WTC11 (cell line): ENCODE results near the gene HBM. TPM values are rescaled to one million over a fixed set of nuclear protein-coding genes. Genes with fewer than 3 reads are reported as not detected.
"Not testable (repeated sequence)": the region's sequence is repeated elsewhere in the genome, so short reads cannot be mapped to it uniquely, and the experiment has no call there.

Source experiments
- ATAC-seq: fragments of 200-7000 bp; cut with Tn5 transposase; 2 replicates; pipeline ENCODE4 v1.10.0; 2021; ENCODE audit warnings: mild to moderate bottlenecking, moderate library complexity
- CTCF ChIA-PET: fragments of 300-600 bp; sonication (Branson Sonifier 250); formaldehyde crosslinking; loops from one replicate; lab custom pipeline; 2021; ENCODE audit warnings: antibody characterized with exemption; lab: Charles Lee
- POLR2A ChIA-PET: fragments of 350-600 bp; sonication (Branson Sonifier 250); formaldehyde crosslinking; loops from one replicate; lab custom pipeline; 2021; ENCODE audit warnings: antibody characterized with exemption; lab: Charles Lee
- DNase-seq: peaks from one replicate; pipeline ENCODE4 v3.0.0; 2021; ENCODE audit warnings: low spot score
- H3K27ac Mint-ChIP-seq: 2 replicates; pipeline ENCODE4 v1.8.0; 2021; ENCODE audit warnings: mixed read lengths
- H3K27me3 Mint-ChIP-seq: 2 replicates; pipeline ENCODE4 v1.8.0; 2021; ENCODE audit warnings: low read depth, mild to moderate bottlenecking, moderate library complexity, mixed read lengths
- H3K36me3 Mint-ChIP-seq: 2 replicates; pipeline ENCODE4 v1.8.0; 2021; ENCODE audit warnings: mixed read lengths
- H3K4me1 Mint-ChIP-seq: 2 replicates; pipeline ENCODE4 v1.8.0; 2022; ENCODE audit warnings: mixed read lengths
- H3K4me3 Mint-ChIP-seq: 2 replicates; pipeline ENCODE4 v1.8.0; 2021; ENCODE audit warnings: mild to moderate bottlenecking, moderate library complexity, mixed read lengths
- H3K9me3 Mint-ChIP-seq: 2 replicates; pipeline ENCODE4 v1.8.0; 2021; ENCODE audit warnings: mixed read lengths
- EMX1 ChIP-seq: fragments of 250-450 bp; sonication (Bioruptor Pico); IDR thresholded peaks from 2 replicates; pipeline ENCODE4 v1.8.0; 2021; ENCODE audit warnings: mild to moderate bottlenecking
- FOXJ3 ChIP-seq: sonication (generic); formaldehyde crosslinking; IDR thresholded peaks from 2 replicates; pipeline ENCODE4 v1.9.0; 2021; ENCODE audit warnings: missing genetic modification reagents, mild to moderate bottlenecking, borderline replicate concordance
- FOXK1 ChIP-seq: sonication (generic); formaldehyde crosslinking; IDR thresholded peaks from 2 replicates; pipeline ENCODE4 v1.8.0; 2022; ENCODE audit warnings: mild to moderate bottlenecking, moderate library complexity, missing genetic modification reagents
- IRF2 ChIP-seq: sonication (generic); formaldehyde crosslinking; IDR thresholded peaks from 2 replicates; pipeline ENCODE4 v1.8.0; 2022; ENCODE audit warnings: low read depth, missing genetic modification reagents, borderline replicate concordance
- JUN ChIP-seq: sonication (generic); formaldehyde crosslinking; IDR thresholded peaks from 2 replicates; pipeline ENCODE4 v1.8.0; 2023; ENCODE audit warnings: mild to moderate bottlenecking, missing genetic modification reagents
- ZNF121 ChIP-seq: sonication (generic); formaldehyde crosslinking; IDR thresholded peaks from 2 replicates; pipeline ENCODE4 v1.8.0; 2023; ENCODE audit warnings: missing genetic modification reagents
- total RNA-seq: library from RNA; stranded (reverse); gene quantifications from 3 replicates; pipeline ENCODE4 v1.2.3, GENCODE V29; 2021
- TF ChIP-seq, protein P1 (sequence below): sonication (generic); formaldehyde crosslinking; IDR thresholded peaks from 2 replicates; pipeline ENCODE4 v1.8.1; 2023; ENCODE audit warnings: mild to moderate bottlenecking, missing genetic modification reagents, moderate library complexity
- TF ChIP-seq, protein P2 (sequence below): sonication (generic); formaldehyde crosslinking; IDR thresholded peaks from 2 replicates; pipeline ENCODE4 v1.8.1; 2023; ENCODE audit warnings: mild to moderate bottlenecking, missing genetic modification reagents, moderate library complexity
- TF ChIP-seq, protein P3 (sequence below): fragments of 250-450 bp; sonication (Bioruptor Pico); IDR thresholded peaks from 2 replicates; pipeline ENCODE4 v1.9.0; 2021; ENCODE audit warnings: mild to moderate bottlenecking, borderline replicate concordance
- TF ChIP-seq, protein P4 (sequence below): sonication (generic); formaldehyde crosslinking; IDR thresholded peaks from 2 replicates; pipeline ENCODE4 v1.8.0; 2023; ENCODE audit warnings: missing genetic modification reagents
- TF ChIP-seq, protein P5 (sequence below): fragments of 250-450 bp; sonication (Bioruptor Pico); IDR thresholded peaks from 2 replicates; pipeline ENCODE4 v2.1.2; 2022; ENCODE audit warnings: mild to moderate bottlenecking, moderate library complexity
- TF ChIP-seq, protein P6 (sequence below): sonication (generic); formaldehyde crosslinking; IDR thresholded peaks from 2 replicates; pipeline ENCODE4 v1.8.1; 2022; ENCODE audit warnings: low read depth, missing genetic modification reagents, borderline replicate concordance
- TF ChIP-seq, protein P7 (sequence below): fragments of 250-450 bp; sonication (Bioruptor Pico); IDR thresholded peaks from 2 replicates; pipeline ENCODE4 v1.9.0; 2021; ENCODE audit warnings: mild to moderate bottlenecking

HBM gene
- total RNA-seq, 1 experiment from 2014 or later, result not detected

DNA sequence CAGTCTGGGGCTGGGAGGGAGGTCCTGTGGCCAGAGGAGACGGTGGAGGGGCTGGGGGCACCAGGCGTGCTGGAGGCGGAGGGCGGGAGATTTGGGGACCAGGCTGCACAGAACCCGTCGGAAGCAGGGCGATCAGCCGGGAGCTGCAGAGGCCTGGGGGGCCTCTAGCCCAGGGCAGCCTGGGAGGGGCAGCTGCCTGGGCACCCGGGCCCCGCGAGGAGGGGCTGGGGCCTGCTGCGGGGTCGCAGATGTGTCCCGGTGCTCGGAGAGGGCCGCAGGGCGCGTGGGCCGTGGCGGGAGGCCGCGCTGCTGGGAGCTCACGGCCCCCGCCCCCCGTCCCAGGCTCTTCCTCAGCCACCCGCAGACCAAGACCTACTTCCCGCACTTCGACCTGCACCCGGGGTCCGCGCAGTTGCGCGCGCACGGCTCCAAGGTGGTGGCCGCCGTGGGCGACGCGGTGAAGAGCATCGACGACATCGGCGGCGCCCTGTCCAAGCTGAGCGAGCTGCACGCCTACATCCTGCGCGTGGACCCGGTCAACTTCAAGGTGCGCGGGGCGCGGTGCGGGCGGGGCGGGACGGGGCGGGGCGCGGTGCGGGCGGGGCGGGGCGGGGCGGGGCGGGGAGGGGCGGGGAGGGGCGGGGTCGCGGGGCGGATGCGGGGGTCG, 12.1 kb upstream of the HBM start:
- peaks cover 89% of the 10 kb centered on the region for H3K27me3 Mint-ChIP-seq
- CTCF ChIA-PET, result interaction anchor here (0.9 to 2.3 kb wide), 2 partner anchors 27 to 46 kb away, joined by 4 to 8 read pairs; partner anchors contain the start of gene HBQ1
- H3K27ac Mint-ChIP-seq, H3K36me3 Mint-ChIP-seq, POLR2A ChIA-PET, H3K4me3 Mint-ChIP-seq, H3K4me1 Mint-ChIP-seq, DNase-seq, H3K9me3 Mint-ChIP-seq: not testable (repeated sequence)
- peak; percentile 49 for ATAC-seq

DNA sequence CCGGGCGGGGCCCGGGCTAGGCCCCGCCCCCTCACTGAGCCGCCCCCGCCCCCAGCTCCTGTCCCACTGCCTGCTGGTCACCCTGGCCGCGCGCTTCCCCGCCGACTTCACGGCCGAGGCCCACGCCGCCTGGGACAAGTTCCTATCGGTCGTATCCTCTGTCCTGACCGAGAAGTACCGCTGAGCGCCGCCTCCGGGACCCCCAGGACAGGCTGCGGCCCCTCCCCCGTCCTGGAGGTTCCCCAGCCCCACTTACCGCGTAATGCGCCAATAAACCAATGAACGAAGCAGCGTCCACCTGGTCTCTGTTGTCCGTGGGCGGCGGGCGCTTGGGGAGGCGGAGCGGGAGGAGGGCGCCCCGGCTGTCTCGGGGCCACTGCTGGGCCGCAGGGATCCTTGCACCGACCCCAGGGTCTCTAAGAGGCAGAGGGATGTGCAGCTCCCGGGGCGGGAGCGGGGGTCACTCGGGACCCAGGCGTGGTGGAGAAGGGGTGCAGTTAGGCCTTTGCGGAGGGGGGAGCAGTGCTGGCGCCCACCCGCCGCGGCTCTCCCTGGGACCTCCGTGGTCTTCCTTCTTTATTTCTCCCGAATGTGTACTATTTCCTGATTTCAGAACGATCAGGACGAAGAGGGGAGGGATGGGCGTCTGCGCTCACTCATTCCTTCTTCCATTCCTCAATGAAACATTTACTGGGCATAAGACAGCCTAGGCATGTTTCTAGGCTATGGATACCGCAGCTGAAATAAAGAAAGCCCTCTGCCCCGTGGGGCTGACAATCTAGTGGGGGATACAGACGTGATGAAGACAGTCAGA, 11.4 kb upstream of the HBM start:
- peak; percentile 46 for ATAC-seq
- Mint-ChIP-seq H3K9me3 (0 out of 2 replicates have a peak, but pooled peaks cover 3% of the 10 kb centered on the region), H3K27me3 (peaks cover 87% of the 10 kb centered on the region), H3K4me1 (peaks cover 4% of the 10 kb centered on the region; the same call in 1 of the 2 replicates), H3K27ac (no peak overlapping the region), H3K36me3 (no peaks in the 10 kb centered on the region), H3K4me3 (peak overlapping the region; percentile 77)
- TF ChIP-seq ZNF121 (CRISPR knock-in tag) (no peak), IRF2 (CRISPR knock-in tag) (no peak), JUN (CRISPR knock-in tag) (no peak), FOXK1 (CRISPR knock-in tag) (no peak), FOXJ3 (CRISPR knock-in tag) (no peak), EMX1 (CRISPR knock-in tag) (no peak)
- TF ChIP-seq, protein P1, sequence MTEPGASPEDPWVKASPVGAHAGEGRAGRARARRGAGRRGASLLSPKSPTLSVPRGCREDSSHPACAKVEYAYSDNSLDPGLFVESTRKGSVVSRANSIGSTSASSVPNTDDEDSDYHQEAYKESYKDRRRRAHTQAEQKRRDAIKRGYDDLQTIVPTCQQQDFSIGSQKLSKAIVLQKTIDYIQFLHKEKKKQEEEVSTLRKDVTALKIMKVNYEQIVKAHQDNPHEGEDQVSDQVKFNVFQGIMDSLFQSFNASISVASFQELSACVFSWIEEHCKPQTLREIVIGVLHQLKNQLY (CRISPR knock-in tag), result no peak
- TF ChIP-seq, protein P2, sequence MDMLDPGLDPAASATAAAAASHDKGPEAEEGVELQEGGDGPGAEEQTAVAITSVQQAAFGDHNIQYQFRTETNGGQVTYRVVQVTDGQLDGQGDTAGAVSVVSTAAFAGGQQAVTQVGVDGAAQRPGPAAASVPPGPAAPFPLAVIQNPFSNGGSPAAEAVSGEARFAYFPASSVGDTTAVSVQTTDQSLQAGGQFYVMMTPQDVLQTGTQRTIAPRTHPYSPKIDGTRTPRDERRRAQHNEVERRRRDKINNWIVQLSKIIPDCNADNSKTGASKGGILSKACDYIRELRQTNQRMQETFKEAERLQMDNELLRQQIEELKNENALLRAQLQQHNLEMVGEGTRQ (CRISPR knock-in tag), result no peak
- TF ChIP-seq, protein P3, sequence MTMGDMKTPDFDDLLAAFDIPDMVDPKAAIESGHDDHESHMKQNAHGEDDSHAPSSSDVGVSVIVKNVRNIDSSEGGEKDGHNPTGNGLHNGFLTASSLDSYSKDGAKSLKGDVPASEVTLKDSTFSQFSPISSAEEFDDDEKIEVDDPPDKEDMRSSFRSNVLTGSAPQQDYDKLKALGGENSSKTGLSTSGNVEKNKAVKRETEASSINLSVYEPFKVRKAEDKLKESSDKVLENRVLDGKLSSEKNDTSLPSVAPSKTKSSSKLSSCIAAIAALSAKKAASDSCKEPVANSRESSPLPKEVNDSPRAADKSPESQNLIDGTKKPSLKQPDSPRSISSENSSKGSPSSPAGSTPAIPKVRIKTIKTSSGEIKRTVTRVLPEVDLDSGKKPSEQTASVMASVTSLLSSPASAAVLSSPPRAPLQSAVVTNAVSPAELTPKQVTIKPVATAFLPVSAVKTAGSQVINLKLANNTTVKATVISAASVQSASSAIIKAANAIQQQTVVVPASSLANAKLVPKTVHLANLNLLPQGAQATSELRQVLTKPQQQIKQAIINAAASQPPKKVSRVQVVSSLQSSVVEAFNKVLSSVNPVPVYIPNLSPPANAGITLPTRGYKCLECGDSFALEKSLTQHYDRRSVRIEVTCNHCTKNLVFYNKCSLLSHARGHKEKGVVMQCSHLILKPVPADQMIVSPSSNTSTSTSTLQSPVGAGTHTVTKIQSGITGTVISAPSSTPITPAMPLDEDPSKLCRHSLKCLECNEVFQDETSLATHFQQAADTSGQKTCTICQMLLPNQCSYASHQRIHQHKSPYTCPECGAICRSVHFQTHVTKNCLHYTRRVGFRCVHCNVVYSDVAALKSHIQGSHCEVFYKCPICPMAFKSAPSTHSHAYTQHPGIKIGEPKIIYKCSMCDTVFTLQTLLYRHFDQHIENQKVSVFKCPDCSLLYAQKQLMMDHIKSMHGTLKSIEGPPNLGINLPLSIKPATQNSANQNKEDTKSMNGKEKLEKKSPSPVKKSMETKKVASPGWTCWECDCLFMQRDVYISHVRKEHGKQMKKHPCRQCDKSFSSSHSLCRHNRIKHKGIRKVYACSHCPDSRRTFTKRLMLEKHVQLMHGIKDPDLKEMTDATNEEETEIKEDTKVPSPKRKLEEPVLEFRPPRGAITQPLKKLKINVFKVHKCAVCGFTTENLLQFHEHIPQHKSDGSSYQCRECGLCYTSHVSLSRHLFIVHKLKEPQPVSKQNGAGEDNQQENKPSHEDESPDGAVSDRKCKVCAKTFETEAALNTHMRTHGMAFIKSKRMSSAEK, result no peak
- TF ChIP-seq, protein P4, sequence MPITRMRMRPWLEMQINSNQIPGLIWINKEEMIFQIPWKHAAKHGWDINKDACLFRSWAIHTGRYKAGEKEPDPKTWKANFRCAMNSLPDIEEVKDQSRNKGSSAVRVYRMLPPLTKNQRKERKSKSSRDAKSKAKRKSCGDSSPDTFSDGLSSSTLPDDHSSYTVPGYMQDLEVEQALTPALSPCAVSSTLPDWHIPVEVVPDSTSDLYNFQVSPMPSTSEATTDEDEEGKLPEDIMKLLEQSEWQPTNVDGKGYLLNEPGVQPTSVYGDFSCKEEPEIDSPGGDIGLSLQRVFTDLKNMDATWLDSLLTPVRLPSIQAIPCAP (CRISPR knock-in tag), result no peak
- TF ChIP-seq, protein P5, sequence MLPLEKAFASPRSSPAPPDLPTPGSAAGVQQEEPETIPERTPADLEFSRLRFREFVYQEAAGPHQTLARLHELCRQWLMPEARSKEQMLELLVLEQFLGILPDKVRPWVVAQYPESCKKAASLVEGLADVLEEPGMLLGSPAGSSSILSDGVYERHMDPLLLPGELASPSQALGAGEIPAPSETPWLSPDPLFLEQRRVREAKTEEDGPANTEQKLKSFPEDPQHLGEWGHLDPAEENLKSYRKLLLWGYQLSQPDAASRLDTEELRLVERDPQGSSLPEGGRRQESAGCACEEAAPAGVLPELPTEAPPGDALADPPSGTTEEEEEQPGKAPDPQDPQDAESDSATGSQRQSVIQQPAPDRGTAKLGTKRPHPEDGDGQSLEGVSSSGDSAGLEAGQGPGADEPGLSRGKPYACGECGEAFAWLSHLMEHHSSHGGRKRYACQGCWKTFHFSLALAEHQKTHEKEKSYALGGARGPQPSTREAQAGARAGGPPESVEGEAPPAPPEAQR (CRISPR knock-in tag), result no peak
- TF ChIP-seq, protein P6, sequence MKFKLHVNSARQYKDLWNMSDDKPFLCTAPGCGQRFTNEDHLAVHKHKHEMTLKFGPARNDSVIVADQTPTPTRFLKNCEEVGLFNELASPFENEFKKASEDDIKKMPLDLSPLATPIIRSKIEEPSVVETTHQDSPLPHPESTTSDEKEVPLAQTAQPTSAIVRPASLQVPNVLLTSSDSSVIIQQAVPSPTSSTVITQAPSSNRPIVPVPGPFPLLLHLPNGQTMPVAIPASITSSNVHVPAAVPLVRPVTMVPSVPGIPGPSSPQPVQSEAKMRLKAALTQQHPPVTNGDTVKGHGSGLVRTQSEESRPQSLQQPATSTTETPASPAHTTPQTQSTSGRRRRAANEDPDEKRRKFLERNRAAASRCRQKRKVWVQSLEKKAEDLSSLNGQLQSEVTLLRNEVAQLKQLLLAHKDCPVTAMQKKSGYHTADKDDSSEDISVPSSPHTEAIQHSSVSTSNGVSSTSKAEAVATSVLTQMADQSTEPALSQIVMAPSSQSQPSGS (CRISPR knock-in tag), result no peak
- TF ChIP-seq, protein P7, sequence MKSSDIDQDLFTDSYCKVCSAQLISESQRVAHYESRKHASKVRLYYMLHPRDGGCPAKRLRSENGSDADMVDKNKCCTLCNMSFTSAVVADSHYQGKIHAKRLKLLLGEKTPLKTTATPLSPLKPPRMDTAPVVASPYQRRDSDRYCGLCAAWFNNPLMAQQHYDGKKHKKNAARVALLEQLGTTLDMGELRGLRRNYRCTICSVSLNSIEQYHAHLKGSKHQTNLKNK (CRISPR knock-in tag), result no peak
- no peak for DNase-seq
- ChIA-PET POLR2A (no interaction called here), CTCF (interaction anchor here (0.9 to 2.3 kb wide), 3 partner anchors 26 to 47 kb away, joined by 3 to 8 read pairs (median 4); partner anchors contain the start of gene HBQ1)
